Measurements from ENCODE around the gene KLHDC3. TPM values are rescaled to one million over a fixed set of nuclear protein-coding genes. Genes with fewer than 3 reads are reported as not detected.

Gene KLHDC3
- total and polyA plus RNA-seq, 9 donors = 40.9 to 90.9 (median 62.8) TPM

DNA sequence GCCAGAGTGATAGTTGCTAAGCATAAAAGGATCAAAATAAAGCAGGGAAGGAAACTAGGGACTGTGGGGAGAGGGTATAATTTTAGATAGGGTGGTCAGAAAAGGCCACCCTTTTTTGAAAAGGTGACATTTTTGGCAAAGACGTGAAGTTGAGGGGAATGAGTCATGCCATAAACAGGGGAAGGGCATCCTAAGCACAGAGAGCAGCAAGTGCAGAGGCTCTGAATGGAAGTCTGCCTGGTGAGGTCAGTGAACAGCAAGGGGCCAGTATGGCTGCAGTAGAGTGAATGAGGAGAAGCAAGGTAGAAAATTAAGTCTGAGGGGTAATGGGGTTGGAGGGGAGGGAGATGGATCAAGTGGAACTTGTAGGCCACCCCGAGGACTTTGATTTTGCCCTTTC, 47.8 kb downstream of the KLHDC3 start:
- 59 to 66% (median 62%) methylated on average over 2 of the region's 2 CpGs for WGBS, 3 donors
- DNase-seq = no peak
- intact Hi-C loops (cut with DNase I) = no loop called here
- Histone ChIP-seq H3K36me3 (no peaks in the 10 kb centered on the region), H3K27me3 (no peaks in the 10 kb centered on the region), H3K27ac (no peak overlapping the region), H3K4me1 (ENCODE audit: insufficient read depth) (peaks cover 8% of the 10 kb centered on the region), H3K9me3 (no peaks in the 10 kb centered on the region), H3K4me3 (no peak overlapping the region)
- TF ChIP-seq, protein P1, sequence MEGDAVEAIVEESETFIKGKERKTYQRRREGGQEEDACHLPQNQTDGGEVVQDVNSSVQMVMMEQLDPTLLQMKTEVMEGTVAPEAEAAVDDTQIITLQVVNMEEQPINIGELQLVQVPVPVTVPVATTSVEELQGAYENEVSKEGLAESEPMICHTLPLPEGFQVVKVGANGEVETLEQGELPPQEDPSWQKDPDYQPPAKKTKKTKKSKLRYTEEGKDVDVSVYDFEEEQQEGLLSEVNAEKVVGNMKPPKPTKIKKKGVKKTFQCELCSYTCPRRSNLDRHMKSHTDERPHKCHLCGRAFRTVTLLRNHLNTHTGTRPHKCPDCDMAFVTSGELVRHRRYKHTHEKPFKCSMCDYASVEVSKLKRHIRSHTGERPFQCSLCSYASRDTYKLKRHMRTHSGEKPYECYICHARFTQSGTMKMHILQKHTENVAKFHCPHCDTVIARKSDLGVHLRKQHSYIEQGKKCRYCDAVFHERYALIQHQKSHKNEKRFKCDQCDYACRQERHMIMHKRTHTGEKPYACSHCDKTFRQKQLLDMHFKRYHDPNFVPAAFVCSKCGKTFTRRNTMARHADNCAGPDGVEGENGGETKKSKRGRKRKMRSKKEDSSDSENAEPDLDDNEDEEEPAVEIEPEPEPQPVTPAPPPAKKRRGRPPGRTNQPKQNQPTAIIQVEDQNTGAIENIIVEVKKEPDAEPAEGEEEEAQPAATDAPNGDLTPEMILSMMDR (IDR thresholded peaks at IDR 0.05) = no peak
- TF ChIP-seq EP300 (IDR thresholded peaks at IDR 0.05) (no peak), POLR2A (IDR thresholded peaks at IDR 0.05) (no peak)

DNA sequence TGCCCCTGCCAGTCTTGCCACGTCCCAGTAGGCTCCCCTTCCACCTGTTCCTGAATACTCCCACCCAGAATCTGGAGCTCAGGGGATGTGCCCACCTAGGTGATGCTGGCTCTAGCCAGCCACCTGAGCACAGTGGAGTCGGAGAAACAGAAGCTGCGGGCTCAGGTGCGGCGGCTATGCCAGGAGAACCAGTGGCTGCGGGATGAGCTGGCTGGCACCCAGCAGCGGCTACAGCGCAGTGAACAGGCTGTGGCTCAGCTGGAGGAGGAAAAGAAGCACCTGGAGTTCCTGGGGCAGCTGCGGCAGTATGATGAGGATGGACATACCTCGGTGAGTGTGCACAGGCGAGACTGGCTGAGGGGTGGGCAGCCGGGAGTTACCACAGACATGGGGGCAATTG, 48.8 kb downstream of the KLHDC3 start:
- TF ChIP-seq EP300 (IDR thresholded peaks at IDR 0.05) (no peak), POLR2A (IDR thresholded peaks at IDR 0.05) (no peak)
- TF ChIP-seq, protein P1 (IDR thresholded peaks at IDR 0.05) = no peak
- Histone ChIP-seq H3K9me3 (no peaks in the 10 kb centered on the region), H3K4me1 (ENCODE audit: insufficient read depth) (peaks cover 8% of the 10 kb centered on the region), H3K27me3 (no peaks in the 10 kb centered on the region), H3K4me3 (no peak overlapping the region), H3K36me3 (no peaks in the 10 kb centered on the region), H3K27ac (no peak overlapping the region)
- intact Hi-C loops (cut with DNase I) = no loop called here
- 90 to 97% (median 91%) methylated on average over 12 of the region's 12 CpGs for WGBS, 3 donors
- DNase-seq = no peak

DNA sequence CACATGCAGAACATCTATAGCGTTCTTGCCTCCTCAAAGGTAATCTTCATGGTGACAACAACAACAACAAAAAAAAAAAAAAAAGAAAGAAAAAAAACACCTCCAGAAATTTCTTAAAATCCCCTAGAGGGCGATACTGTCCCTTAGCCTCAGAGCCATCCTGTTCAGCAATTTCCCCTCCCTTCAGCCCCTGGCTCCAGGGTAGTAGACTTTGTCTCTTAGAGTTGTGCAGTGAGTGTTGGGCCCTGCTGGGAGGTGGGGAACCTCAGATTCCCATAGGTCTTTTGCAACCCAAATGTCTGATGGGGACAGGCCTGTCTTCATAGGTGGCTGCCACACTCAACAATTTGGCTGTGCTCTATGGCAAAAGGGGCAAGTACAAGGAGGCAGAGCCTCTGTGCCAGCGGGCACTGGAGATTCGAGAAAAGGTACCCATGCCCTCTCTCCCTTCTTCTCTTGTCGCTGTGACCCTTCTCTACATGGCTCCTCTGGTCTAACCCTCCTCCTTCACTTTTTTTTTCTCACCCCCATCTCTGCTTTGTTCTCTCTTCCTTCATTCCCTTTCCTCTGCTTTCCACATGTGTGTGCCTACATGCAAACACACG, 56.1 kb downstream of the KLHDC3 start:
- peaks cover 3% of the 10 kb centered on the region for H3K4me1 ChIP-seq (ENCODE audit: insufficient read depth)
- H3K36me3 ChIP-seq = no peaks in the 10 kb centered on the region
- no peaks in the 10 kb centered on the region for H3K9me3 ChIP-seq
- peak in 2 of 5 donors; percentile 36 to 43 for DNase-seq
- 37 to 43% (median 40%) methylated on average over 6 of the region's 6 CpGs for WGBS, 3 donors
- H3K27ac ChIP-seq = no peak overlapping the region
- intact Hi-C loops (cut with DNase I) = loop anchor here (2.0 to 10.0 kb wide), 4 partner anchors 55 to 73 kb away; no protein-coding TSS in a partner anchor
- TF ChIP-seq, protein P1 (IDR thresholded peaks at IDR 0.05) = peak; percentile 22 to 62 (median 52)
- TF ChIP-seq POLR2A (IDR thresholded peaks at IDR 0.05) = no peak
- no peak overlapping the region for H3K4me3 ChIP-seq
- H3K27me3 ChIP-seq = no peaks in the 10 kb centered on the region

Other genes starting within 250 kb of the KLHDC3 start
- gene BICRAL, start 232.2 kb upstream of the KLHDC3 start, total RNA-seq = 10 to 100 TPM; 13.3 to 27.1 (median 25.4) TPM
- 10 to 100 TPM; 10.5 to 24.9 TPM for gene BICRAL, start 232.2 kb upstream of the KLHDC3 start, polyA plus RNA-seq
- gene RPL7L1, start 134.6 kb upstream of the KLHDC3 start, total RNA-seq = 10 to 100 TPM; 60.1 to 77.9 (median 68.1) TPM
- gene RPL7L1, start 134.6 kb upstream of the KLHDC3 start, polyA plus RNA-seq = 10 to 100 TPM; 48.6 to 97.8 TPM
- gene PTCRA, start 98.2 kb upstream of the KLHDC3 start, total RNA-seq = under 1 TPM in 1 of 7 donors, not detected in 6; 0.55 TPM
- not detected for gene PTCRA, start 98.2 kb upstream of the KLHDC3 start, polyA plus RNA-seq
- gene CNPY3, start 84.8 kb upstream of the KLHDC3 start, total RNA-seq = 10 to 100 TPM; 25.3 to 61.2 (median 44.5) TPM
- gene CNPY3, start 84.8 kb upstream of the KLHDC3 start, polyA plus RNA-seq = 10 to 100 TPM; 36.8 to 40.0 TPM
- gene GNMT, start 53.5 kb upstream of the KLHDC3 start, total RNA-seq = 1 to 10 TPM in 4 of 7 donors, under 1 TPM in 3; 0.57 to 2.7 (median 1.3) TPM
- gene GNMT, start 53.5 kb upstream of the KLHDC3 start, polyA plus RNA-seq = 1 to 10 TPM in 1 of 2 donors, under 1 TPM in 1; 0.35 to 1.1 TPM
- gene PEX6, start 35.1 kb upstream of the KLHDC3 start, total RNA-seq = 10 to 100 TPM; 23.1 to 41.0 (median 29.8) TPM
- gene PEX6, start 35.1 kb upstream of the KLHDC3 start, polyA plus RNA-seq = 10 to 100 TPM in 1 of 2 donors, 1 to 10 TPM in 1; 8.8 to 30.2 TPM
- 10 to 100 TPM; 20.4 to 40.5 (median 34.1) TPM for gene PPP2R5D, start 29.7 kb upstream of the KLHDC3 start, total RNA-seq
- 10 to 100 TPM; 30.4 to 78.1 TPM for gene PPP2R5D, start 29.7 kb upstream of the KLHDC3 start, polyA plus RNA-seq
- 10 to 100 TPM; 48.2 to 69.8 (median 60.1) TPM for gene MEA1, start 303 bp upstream of the KLHDC3 start, total RNA-seq
- gene MEA1, start 303 bp upstream of the KLHDC3 start, polyA plus RNA-seq = 10 to 100 TPM; 75.9 to 95.1 TPM
- 10 to 100 TPM; 24.7 to 50.4 (median 36.0) TPM for gene RRP36, start 7.4 kb downstream of the KLHDC3 start, total RNA-seq
- gene RRP36, start 7.4 kb downstream of the KLHDC3 start, polyA plus RNA-seq = 10 to 100 TPM; 23.6 to 58.7 TPM
- gene CUL7, start 39.6 kb downstream of the KLHDC3 start, total RNA-seq = 10 to 100 TPM; 15.6 to 29.1 (median 25.0) TPM
- 10 to 100 TPM in 1 of 2 donors, 1 to 10 TPM in 1; 9.3 to 13.9 TPM for gene CUL7, start 39.6 kb downstream of the KLHDC3 start, polyA plus RNA-seq
- 10 to 100 TPM; 11.5 to 56.7 (median 47.3) TPM for gene MRPL2, start 45.2 kb downstream of the KLHDC3 start, total RNA-seq
- gene MRPL2, start 45.2 kb downstream of the KLHDC3 start, polyA plus RNA-seq = 10 to 100 TPM; 37.2 to 55.6 TPM
- 10 to 100 TPM; 17.8 to 29.8 (median 24.7) TPM for gene KLC4, start 45.4 kb downstream of the KLHDC3 start, total RNA-seq
- gene KLC4, start 45.4 kb downstream of the KLHDC3 start, polyA plus RNA-seq = 10 to 100 TPM; 14.7 to 27.2 TPM
- 100 to 1,000 TPM in 4 of 7 donors, 10 to 100 TPM in 3; 65.7 to 167 (median 105) TPM for gene PTK7, start 62.1 kb downstream of the KLHDC3 start, total RNA-seq
- 10 to 100 TPM; 44.4 to 79.6 TPM for gene PTK7, start 62.1 kb downstream of the KLHDC3 start, polyA plus RNA-seq
- 10 to 100 TPM; 21.0 to 73.3 (median 38.0) TPM for gene SRF, start 157.0 kb downstream of the KLHDC3 start, total RNA-seq
- 10 to 100 TPM; 26.6 to 26.9 TPM for gene SRF, start 157.0 kb downstream of the KLHDC3 start, polyA plus RNA-seq
- 10 to 100 TPM; 24.2 to 44.5 (median 33.0) TPM for gene CUL9, start 167.9 kb downstream of the KLHDC3 start, total RNA-seq
- 10 to 100 TPM; 15.9 to 20.8 TPM for gene CUL9, start 167.9 kb downstream of the KLHDC3 start, polyA plus RNA-seq
- gene DNPH1, start 215.2 kb downstream of the KLHDC3 start, total RNA-seq = 100 to 1,000 TPM in 1 of 7 donors, 10 to 100 TPM in 6; 25.0 to 120 (median 44.7) TPM
- 10 to 100 TPM; 13.6 to 55.5 TPM for gene DNPH1, start 215.2 kb downstream of the KLHDC3 start, polyA plus RNA-seq
- under 1 TPM in 2 of 7 donors, not detected in 5; 0.03 to 0.11 TPM for gene TTBK1, start 229.2 kb downstream of the KLHDC3 start, total RNA-seq
- under 1 TPM in 1 of 2 donors, not detected in 1; 0.06 TPM for gene TTBK1, start 229.2 kb downstream of the KLHDC3 start, polyA plus RNA-seq

Data from ovary (tissue), 9 donors.